ENCODE results near the gene EPS8L3.

The EPS8L3 gene

DNA sequence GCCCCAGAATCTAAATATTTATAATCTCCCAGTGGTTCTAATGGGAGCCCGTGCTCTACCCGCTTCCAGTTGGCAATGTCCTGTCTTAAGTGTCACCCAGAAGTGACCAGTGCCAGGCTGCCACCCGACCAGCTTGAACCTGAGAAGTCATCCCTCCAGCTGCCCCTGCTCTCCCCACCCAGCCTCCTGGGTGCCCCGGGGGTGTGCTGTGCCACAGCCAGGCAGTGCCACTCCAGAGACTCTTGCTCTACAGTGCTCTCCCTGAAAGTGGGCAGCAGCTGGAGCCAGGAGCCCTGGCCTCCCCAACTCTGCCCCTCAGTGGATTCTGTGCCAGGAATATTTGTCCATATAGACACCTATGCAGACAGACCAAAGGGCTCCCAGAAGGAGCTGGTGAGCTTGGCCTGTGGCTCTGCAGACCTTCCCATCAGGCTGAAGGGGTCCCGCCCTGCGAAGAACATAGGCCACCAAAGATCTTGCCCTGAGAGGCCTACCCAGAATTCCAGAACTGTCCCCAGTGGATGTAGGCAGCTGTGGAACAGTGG lies 9.0 kb upstream of the EPS8L3 start:
- no peak for DNase-seq (ENCODE audit: low read depth)
- no peak overlapping the region for H3K4me3 ChIP-seq (ENCODE audit: low read depth, low read length)
- TF ChIP-seq, protein P1, sequence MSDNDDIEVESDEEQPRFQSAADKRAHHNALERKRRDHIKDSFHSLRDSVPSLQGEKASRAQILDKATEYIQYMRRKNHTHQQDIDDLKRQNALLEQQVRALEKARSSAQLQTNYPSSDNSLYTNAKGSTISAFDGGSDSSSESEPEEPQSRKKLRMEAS (IDR thresholded peaks at IDR 0.05; ENCODE audit: low read depth, low read length): no peak
- TF ChIP-seq POLR2A (IDR thresholded peaks at IDR 0.05; ENCODE audit: extremely low read depth, insufficient read length): no peak
- TF ChIP-seq, protein P2, sequence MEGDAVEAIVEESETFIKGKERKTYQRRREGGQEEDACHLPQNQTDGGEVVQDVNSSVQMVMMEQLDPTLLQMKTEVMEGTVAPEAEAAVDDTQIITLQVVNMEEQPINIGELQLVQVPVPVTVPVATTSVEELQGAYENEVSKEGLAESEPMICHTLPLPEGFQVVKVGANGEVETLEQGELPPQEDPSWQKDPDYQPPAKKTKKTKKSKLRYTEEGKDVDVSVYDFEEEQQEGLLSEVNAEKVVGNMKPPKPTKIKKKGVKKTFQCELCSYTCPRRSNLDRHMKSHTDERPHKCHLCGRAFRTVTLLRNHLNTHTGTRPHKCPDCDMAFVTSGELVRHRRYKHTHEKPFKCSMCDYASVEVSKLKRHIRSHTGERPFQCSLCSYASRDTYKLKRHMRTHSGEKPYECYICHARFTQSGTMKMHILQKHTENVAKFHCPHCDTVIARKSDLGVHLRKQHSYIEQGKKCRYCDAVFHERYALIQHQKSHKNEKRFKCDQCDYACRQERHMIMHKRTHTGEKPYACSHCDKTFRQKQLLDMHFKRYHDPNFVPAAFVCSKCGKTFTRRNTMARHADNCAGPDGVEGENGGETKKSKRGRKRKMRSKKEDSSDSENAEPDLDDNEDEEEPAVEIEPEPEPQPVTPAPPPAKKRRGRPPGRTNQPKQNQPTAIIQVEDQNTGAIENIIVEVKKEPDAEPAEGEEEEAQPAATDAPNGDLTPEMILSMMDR (IDR thresholded peaks at IDR 0.05; ENCODE audit: low read depth, low read length): no peak
- no peak for TF ChIP-seq MYC (IDR thresholded peaks at IDR 0.05; ENCODE audit: low read depth, low read length)

DNA sequence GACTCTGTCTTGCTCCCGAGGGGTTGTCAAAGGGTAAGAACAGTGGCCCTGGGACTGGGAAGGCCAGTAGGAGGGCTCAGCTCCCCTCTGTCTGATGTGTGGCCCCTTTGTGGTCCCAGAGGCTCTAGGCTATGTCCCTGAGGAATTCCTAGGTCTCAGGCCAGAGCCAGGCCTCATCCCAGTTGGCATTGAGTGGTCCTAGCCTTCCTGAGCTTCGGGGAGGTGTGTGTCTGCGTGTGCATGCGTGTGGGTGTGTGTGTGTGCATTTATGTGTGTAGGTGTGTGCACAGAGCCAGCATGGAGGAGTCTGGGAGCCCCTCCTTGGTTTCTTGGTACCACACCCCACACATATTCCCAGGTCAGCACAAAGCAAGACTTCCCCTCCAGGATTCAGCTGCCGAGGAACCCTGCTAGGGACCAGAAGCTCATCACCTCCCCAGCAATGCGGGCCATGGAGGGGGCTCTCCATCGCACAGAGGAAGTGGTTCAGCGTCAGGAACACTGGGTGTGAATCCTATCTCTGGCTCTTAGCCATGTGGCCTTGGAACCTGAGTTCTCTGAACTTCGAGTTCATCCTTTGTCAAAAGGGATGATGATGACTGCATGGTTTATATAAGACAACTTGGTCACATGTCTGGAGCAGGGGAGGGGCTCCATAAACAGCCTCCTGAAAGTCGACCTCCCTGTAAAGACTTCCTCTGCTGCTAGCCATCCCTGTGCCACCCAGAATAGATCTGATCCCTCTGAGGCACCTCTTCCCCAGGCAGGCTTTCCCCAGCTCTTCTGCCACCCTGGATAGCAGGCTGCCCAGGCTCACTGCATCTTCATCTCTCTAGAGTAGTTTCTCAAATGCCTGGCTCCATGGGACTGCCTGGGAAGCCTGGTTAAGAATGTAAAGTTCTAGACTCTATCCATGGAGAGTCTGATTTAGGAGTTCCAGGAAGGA lies 8.3 kb upstream of the EPS8L3 start:
- no peak for DNase-seq (ENCODE audit: low read depth)
- TF ChIP-seq, protein P1 (IDR thresholded peaks at IDR 0.05; ENCODE audit: low read depth, low read length): no peak
- TF ChIP-seq POLR2A (IDR thresholded peaks at IDR 0.05; ENCODE audit: extremely low read depth, insufficient read length): no peak
- TF ChIP-seq MYC (IDR thresholded peaks at IDR 0.05; ENCODE audit: low read depth, low read length): no peak
- TF ChIP-seq, protein P2 (IDR thresholded peaks at IDR 0.05; ENCODE audit: low read depth, low read length): no peak

DNA sequence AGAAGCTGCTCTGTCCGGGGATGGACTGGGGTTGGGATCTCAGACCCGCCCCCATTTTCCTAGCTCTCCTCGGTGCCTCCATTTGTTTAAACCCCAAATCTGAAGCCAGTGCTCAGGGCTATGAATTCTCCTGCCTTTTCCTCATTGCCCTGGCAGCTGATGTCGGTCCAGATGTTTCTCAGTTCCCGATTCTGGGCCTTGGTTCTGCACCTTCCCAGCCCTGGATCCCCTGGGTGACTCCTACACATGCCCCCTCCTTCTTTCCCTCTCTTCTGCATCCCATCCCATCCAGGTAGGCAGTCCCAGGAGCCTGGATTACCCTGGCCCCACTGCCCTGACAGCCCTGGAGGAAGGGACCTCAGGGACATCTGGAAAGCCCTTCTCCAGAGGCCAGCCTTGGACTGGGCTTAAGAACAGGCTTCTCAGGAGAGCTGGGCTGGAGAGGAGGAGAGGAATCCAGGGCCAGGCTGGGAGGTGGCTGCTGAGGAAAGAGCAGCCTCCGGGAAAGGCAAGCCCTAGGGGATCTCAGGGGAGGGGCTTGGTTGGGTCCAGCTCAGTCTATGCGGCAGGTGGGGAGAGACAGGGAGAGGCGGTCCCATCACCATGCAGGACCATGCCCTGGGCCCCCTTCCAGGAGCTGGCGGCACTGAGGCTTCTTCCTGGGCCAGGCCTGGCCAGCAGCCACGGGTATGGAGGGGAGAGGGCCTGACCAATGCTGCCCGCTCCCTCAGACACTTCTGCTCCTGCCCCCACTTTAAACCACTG lies 6.8 kb upstream of the EPS8L3 start:
- no peak for DNase-seq (ENCODE audit: low read depth)
- TF ChIP-seq, protein P1 (IDR thresholded peaks at IDR 0.05; ENCODE audit: low read depth, low read length): no peak
- TF ChIP-seq POLR2A (IDR thresholded peaks at IDR 0.05; ENCODE audit: extremely low read depth, insufficient read length) (no peak), MYC (IDR thresholded peaks at IDR 0.05; ENCODE audit: low read depth, low read length) (no peak)
- TF ChIP-seq, protein P2 (IDR thresholded peaks at IDR 0.05; ENCODE audit: low read depth, low read length): no peak
- no peak overlapping the region for H3K4me3 ChIP-seq (ENCODE audit: low read depth, low read length)

More for the DNA sequence above, 8.3 kb upstream of the EPS8L3 start:
- no peak overlapping the region for H3K4me3 ChIP-seq (ENCODE audit: low read depth, low read length)

DNA sequence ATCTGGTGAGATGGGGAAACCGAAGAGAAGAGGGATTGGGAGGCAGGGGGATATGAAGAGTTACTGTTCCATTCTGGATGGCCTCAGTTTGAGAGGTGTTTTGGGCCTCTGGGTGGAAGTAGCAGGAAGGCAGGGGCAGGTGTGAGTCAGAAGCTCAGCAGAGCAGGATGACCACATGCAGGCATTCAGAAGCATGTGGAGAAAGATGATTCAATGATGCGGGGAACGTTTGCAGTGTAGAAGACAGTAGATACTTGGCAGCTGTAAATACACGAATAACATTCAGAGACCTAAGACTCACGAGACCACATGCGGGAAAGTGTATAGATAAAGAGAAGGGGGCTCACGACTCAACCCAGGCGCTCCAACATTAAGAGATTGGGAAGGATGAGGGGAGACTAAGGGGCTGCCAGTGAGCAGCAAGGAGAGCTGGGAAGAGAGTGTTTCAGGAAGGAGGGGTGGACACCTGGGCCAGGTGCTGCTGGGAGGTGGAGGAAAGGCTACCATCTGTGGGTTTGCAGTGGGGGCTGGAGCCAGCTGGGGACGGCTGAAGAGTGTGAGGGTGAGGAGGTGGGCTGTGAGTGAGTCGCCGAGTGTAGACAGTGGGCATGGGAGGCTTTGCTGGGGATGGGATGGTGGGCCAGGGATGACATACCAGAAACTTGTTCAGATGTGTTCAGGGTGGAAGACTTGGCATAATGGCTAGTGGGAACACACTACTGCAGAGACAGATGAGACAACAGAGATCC lies 5.8 kb upstream of the EPS8L3 start:
- H3K4me3 ChIP-seq (ENCODE audit: low read depth, low read length): no peak overlapping the region
- no peak for DNase-seq (ENCODE audit: low read depth)
- TF ChIP-seq MYC (IDR thresholded peaks at IDR 0.05; ENCODE audit: low read depth, low read length) (peak; percentile 41; the same call in 1 of the 2 replicates), POLR2A (IDR thresholded peaks at IDR 0.05; ENCODE audit: extremely low read depth, insufficient read length) (no peak)
- TF ChIP-seq, protein P1 (IDR thresholded peaks at IDR 0.05; ENCODE audit: low read depth, low read length): peak; percentile 27; the same call in 1 of the 2 replicates

DNA sequence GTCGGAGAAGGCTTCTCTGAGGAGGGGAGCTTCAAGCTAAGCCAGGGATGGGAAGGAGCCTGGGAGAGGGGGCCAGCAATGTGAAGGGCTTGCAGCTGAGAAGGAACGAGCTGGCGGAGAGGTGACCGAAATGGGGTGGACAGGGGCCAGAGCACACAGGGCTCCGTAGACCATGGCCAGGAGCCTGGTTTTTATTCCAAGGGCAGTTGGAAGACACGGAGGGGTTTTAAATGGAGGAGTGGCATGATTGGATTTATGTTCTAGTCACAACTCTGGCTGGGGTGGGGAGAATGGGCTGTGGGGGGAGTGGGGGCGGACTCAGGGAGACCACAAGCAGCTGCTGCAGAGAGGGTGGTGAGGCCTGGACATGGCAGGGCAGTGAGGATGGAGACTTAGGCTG lies 5.1 kb upstream of the EPS8L3 start:
- no peak overlapping the region for H3K4me3 ChIP-seq (ENCODE audit: low read depth, low read length)
- no peak for DNase-seq (ENCODE audit: low read depth)
- TF ChIP-seq, protein P1 (IDR thresholded peaks at IDR 0.05; ENCODE audit: low read depth, low read length): no peak
- TF ChIP-seq MYC (IDR thresholded peaks at IDR 0.05; ENCODE audit: low read depth, low read length) (no peak), POLR2A (IDR thresholded peaks at IDR 0.05; ENCODE audit: extremely low read depth, insufficient read length) (no peak)
- TF ChIP-seq, protein P2 (IDR thresholded peaks at IDR 0.05; ENCODE audit: low read depth, low read length): no peak
